ENCODE measurements around the gene ABHD3. TPM values are rescaled to one million over a fixed set of nuclear protein-coding genes. Genes with fewer than 3 reads are reported as not detected.

ABHD3 gene
- total and polyA plus RNA-seq, 2 donors (not counting 3 experiments of a cell fraction or from before 2014, with no cell fraction given): 6.3 to 14.9 TPM

- Histone ChIP-seq H3K4me1 (ENCODE audit: control insufficient read depth, extremely low read depth, insufficient read depth, low read length) (no peaks in the 10 kb centered on the region), H3K9me1 (replicated peaks; ENCODE audit: control insufficient read depth, extremely low read depth, insufficient read depth, low read length) (no peaks in the 10 kb centered on the region), H3K27ac (ENCODE audit: insufficient read depth, low read depth, low read length) (no peak overlapping the region), H3K27me3 (ENCODE audit: control insufficient read depth in 2 of 2, insufficient read depth in 2 of 2, low read length in 2 of 2) (peaks cover 0 to 2% of the 10 kb centered on the region in 2 experiments), H3K4me3 (replicated peaks in 1 of 3; ENCODE audit: insufficient read depth in 1 of 3, low read depth in 1 of 3, low read length in 3 of 3) (no peak overlapping the region), H3K9me3 (replicated peaks; ENCODE audit: control insufficient read depth, insufficient read depth, low read length) (no peaks in the 10 kb centered on the region), H2AFZ (ENCODE audit: low read depth, low read length) (no peak overlapping the region), H3K79me2 (ENCODE audit: control insufficient read depth, insufficient read depth, low read length) (no peaks in the 10 kb centered on the region), H3K4me2 (ENCODE audit: insufficient read depth, low read length) (no peak overlapping the region), H3K36me3 (ENCODE audit: control insufficient read depth in 2 of 2, extremely low read depth in 1 of 2, insufficient read depth in 2 of 2, low read length in 2 of 2) (no peaks in the 10 kb centered on the region), H4K20me1 (replicated peaks; ENCODE audit: control insufficient read depth, extremely low read depth, insufficient read depth, low read length) (no peaks in the 10 kb centered on the region), H3K9ac (replicated peaks; ENCODE audit: extremely low read depth, insufficient read depth, low read length) (no peak overlapping the region)
- POLR2A ChIA-PET: no interaction called here
- TF ChIP-seq POLR2AphosphoS5 (IDR thresholded peaks at IDR 0.05; ENCODE audit: insufficient read depth, low read depth, low read length): no peak
- no peak for TF ChIP-seq FOS (IDR thresholded peaks at IDR 0.05; ENCODE audit: borderline replicate concordance, insufficient read depth, low read length)
- TF ChIP-seq MAX (IDR thresholded peaks at IDR 0.05; ENCODE audit: insufficient read depth, insufficient read length): no peak
- TF ChIP-seq EZH2 (IDR thresholded peaks at IDR 0.05; ENCODE audit: borderline replicate concordance, low read depth, low read length, severe bottlenecking): no peak
- TF ChIP-seq CTCF (IDR thresholded peaks at IDR 0.05; ENCODE audit: extremely low read depth in 1 of 2, insufficient read depth in 1 of 2, low read depth in 1 of 2, low read length in 2 of 2): no peak
- TF ChIP-seq GATA2 (IDR thresholded peaks at IDR 0.05; ENCODE audit: insufficient read depth, insufficient read length, low read depth, low read length): no peak
- no peak for TF ChIP-seq JUN (IDR thresholded peaks at IDR 0.05; ENCODE audit: borderline replicate concordance, insufficient read depth, insufficient read length, low read depth)
- TF ChIP-seq POLR2A (IDR thresholded peaks at IDR 0.05; ENCODE audit: low read depth, low read length): no peak
- FAIRE-seq (no peak), DNase-seq (ENCODE audit: low read depth, low spot score) (no peak)
- no TSS peak for BruUV-seq (replicated peaks)
- intact Hi-C loops (cut with micrococcal nuclease) (no loop called here), dilution Hi-C loops (cut with MboI; ENCODE audit: extremely low pct_ligation_motif_present, low sequenced_read_pairs) (no loop called here)
- CTCF ChIA-PET: interaction anchor here (0.5 to 1.2 kb wide), 3 partner anchors 11 to 101 kb away, joined by 3 read pairs; partner anchors contain the start of gene MIB1
Measured at GRCh38 chr18:21722687-21723086, 18.1 kb upstream of the ABHD3 start.

Measured in endothelial cell of umbilical vein (primary cell).